Upper lobe of right lung (tissue), 1 donor: ENCODE results near the gene ZBTB16. TPM values are rescaled to one million over a fixed set of nuclear protein-coding genes. Genes with fewer than 3 reads are reported as not detected.
"Not testable (repeated sequence)": the region's sequence is repeated elsewhere in the genome, so short reads cannot be mapped to it uniquely, and the experiment has no call there.

ENCODE experiments used
- ATAC-seq: fragments of 200-7000 bp; cut with Tn5 transposase; one replicate; pipeline ENCODE4 v1.9.1; 2020; ENCODE audit warnings: mild to moderate bottlenecking, moderate library complexity
- DNase-seq: peaks from one replicate; pipeline ENCODE4 v3.0.0-alpha.2; 2020
- H3K27ac ChIP-seq: fragments of 200-600 bp; one replicate; pipeline ENCODE4 v1.8.0; 2022
- H3K27me3 ChIP-seq: fragments of 200-600 bp; one replicate; pipeline ENCODE4 v1.8.0; 2022; ENCODE audit warnings: mild to moderate bottlenecking
- H3K36me3 ChIP-seq: fragments of 200-600 bp; one replicate; pipeline ENCODE4 v1.8.0; 2022
- H3K4me1 ChIP-seq: fragments of 200-600 bp; one replicate; pipeline ENCODE4 v1.8.0; 2022
- H3K4me3 ChIP-seq: fragments of 200-600 bp; one replicate; pipeline ENCODE4 v1.8.0; 2022; ENCODE audit warnings: mild to moderate bottlenecking
- H3K9me3 ChIP-seq: fragments of 200-600 bp; one replicate; pipeline ENCODE4 v1.8.0; 2022
- intact Hi-C: fragments of 100-400 bp; cut with DNase I; formaldehyde crosslinking; loops from one replicate; pipeline ENCODE4 v1.11.0; 2022
- total RNA-seq: library from RNA; stranded (reverse); fragmentation: NEBNext Ultra II Directional; extraction: Animal tissue kit (Norgen Biotek cat#: 25700); gene quantifications from one replicate; pipeline ENCODE4 v1.2.1, GENCODE V29; 2021
- TF ChIP-seq, protein P1 (sequence below): fragments of 200-600 bp; IDR thresholded peaks from one replicate; pipeline ENCODE4 v1.8.0; 2022; ENCODE audit warnings: antibody characterized with exemption
- donor health status: DM: no; HTN: yes; CAD: no; lungs with severe emphysema.

Gene ZBTB16
- total RNA-seq, 1 donor from 2014 or later, result 221 TPM

- Histone ChIP-seq H3K9me3 (no peaks in the 10 kb centered on the region), H3K27me3 (no peaks in the 10 kb centered on the region), H3K4me3 (no peak overlapping the region), H3K27ac (peak overlapping the region; percentile 27), H3K36me3 (no peaks in the 10 kb centered on the region), H3K4me1 (no peaks in the 10 kb centered on the region)
- TF ChIP-seq, protein P1, sequence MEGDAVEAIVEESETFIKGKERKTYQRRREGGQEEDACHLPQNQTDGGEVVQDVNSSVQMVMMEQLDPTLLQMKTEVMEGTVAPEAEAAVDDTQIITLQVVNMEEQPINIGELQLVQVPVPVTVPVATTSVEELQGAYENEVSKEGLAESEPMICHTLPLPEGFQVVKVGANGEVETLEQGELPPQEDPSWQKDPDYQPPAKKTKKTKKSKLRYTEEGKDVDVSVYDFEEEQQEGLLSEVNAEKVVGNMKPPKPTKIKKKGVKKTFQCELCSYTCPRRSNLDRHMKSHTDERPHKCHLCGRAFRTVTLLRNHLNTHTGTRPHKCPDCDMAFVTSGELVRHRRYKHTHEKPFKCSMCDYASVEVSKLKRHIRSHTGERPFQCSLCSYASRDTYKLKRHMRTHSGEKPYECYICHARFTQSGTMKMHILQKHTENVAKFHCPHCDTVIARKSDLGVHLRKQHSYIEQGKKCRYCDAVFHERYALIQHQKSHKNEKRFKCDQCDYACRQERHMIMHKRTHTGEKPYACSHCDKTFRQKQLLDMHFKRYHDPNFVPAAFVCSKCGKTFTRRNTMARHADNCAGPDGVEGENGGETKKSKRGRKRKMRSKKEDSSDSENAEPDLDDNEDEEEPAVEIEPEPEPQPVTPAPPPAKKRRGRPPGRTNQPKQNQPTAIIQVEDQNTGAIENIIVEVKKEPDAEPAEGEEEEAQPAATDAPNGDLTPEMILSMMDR, result no peak
- intact Hi-C loops, result no loop called here
- ATAC-seq, result peak; percentile 66
- DNase-seq, result no peak
Observed at GRCh38 chr11:114044042-114044871, 15.3 kb upstream of the ZBTB16 start.

DNA sequence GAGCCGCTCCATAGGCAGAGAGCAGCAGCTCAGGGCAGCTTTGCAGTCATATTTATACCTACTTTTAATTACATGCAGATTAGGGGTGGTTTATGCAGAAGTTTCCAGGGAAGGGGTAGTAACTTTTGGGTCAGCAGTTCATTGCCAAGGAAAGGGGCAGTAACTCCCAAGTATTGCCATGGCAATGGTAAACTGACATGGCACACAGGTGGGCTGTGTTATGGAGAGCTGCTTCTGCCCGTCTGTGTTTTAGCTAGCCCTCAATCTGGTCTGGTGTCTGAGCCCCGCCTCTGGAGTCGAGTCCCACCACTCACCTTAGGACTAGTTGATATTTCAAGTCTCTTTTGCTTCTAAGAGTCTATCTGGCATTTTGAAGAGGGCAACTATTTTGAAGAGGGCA, 12.2 kb upstream of the ZBTB16 start:
- DNase-seq (no peak), ATAC-seq (no peak)
- Histone ChIP-seq H3K36me3 (no peaks in the 10 kb centered on the region), H3K4me1 (no peaks in the 10 kb centered on the region), H3K27ac (no peak overlapping the region), H3K4me3 (no peak overlapping the region), H3K9me3 (no peaks in the 10 kb centered on the region), H3K27me3 (no peaks in the 10 kb centered on the region)
- intact Hi-C loops, result no loop called here
- TF ChIP-seq, protein P1, result no peak

DNA sequence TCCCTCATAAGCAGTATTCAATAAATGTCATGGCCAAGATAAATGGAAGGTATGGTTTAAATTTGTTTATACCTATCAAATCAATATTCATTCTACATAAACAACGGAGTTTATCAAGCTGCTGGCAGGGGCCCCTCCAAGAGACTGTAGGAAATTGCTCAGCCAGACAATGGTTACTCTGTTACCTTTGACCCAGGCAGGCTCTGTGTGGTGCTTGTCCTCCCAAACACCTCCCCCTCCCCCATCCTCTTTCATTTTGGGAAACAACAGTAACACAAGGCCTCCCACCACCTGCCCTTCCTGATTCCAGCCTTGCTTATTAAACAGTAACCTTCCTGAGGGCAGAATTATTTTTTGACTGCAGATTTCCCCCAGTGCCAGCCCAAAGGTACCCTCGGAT, 10.5 kb upstream of the ZBTB16 start:
- Histone ChIP-seq H3K4me3 (no peak overlapping the region), H3K27ac (no peak overlapping the region), H3K27me3 (no peaks in the 10 kb centered on the region), H3K9me3 (no peaks in the 10 kb centered on the region), H3K4me1 (no peaks in the 10 kb centered on the region), H3K36me3 (no peaks in the 10 kb centered on the region)
- intact Hi-C loops, result no loop called here
- TF ChIP-seq, protein P1, result no peak
- DNase-seq (no peak), ATAC-seq (no peak)

DNA sequence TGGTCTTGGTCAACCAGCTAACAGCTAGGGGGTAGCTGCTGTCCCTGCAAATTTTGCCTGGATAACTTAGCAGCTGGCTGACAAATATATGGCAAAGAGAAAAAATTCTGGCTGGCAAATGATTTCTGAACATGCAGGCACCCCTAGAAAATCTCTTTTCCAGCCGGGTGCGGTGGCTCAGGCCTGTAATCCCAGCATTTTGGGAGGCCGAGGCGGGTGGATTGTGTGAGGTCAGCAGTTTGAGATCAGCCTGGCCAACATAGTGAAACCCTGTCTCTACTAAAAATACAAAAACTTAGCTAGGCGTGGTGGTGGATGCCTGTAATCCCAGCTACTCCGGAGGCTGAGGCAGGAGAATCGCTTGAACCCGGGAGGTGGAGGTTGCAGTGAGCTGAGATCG, 9.7 kb upstream of the ZBTB16 start:
- H3K4me3 ChIP-seq, H3K27ac ChIP-seq, H3K36me3 ChIP-seq, H3K27me3 ChIP-seq, intact Hi-C loops, DNase-seq, ATAC-seq, H3K4me1 ChIP-seq, H3K9me3 ChIP-seq: not testable (repeated sequence)

GRCh38 chr11:114050258-114050927, 9.1 kb upstream of the ZBTB16 start:
- no peak for ATAC-seq
- TF ChIP-seq, protein P1, result no peak

DNA sequence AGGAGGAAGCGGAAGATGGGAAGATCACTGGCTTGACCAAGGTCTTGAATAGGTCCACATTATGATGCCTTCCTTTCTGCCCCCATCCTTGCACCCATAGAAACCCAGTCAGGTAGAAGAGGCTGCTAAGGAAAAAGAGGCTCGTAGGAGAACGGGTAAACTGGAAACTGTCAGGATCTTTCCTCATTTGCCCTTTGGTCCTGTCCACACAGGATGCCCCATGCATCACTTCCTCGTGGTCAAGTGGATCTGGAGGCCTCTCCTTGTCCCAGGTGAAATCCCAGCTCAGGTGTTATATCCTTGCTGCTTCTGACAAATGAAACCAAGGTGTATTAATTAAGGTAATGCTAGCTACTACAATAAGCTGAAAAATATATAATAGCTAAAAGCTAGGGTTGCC, 8.0 kb upstream of the ZBTB16 start:
- Histone ChIP-seq H3K4me3 (no peak overlapping the region), H3K9me3 (no peaks in the 10 kb centered on the region), H3K27me3 (no peaks in the 10 kb centered on the region), H3K36me3 (no peaks in the 10 kb centered on the region), H3K4me1 (no peaks in the 10 kb centered on the region), H3K27ac (no peak overlapping the region)
- DNase-seq (no peak), ATAC-seq (no peak)
- TF ChIP-seq, protein P1, result no peak
- intact Hi-C loops, result no loop called here

More at GRCh38 chr11:114050258-114050927, 9.1 kb upstream of the ZBTB16 start:
- H3K4me3 ChIP-seq, result no peak overlapping the region
- no peaks in the 10 kb centered on the region for H3K36me3 ChIP-seq
- no peak for DNase-seq
- no peaks in the 10 kb centered on the region for H3K4me1 ChIP-seq
- no peaks in the 10 kb centered on the region for H3K27me3 ChIP-seq
- H3K9me3 ChIP-seq, result no peaks in the 10 kb centered on the region
- intact Hi-C loops, result no loop called here
- H3K27ac ChIP-seq, result no peak overlapping the region
